ENCODE data around the gene CHID1.

The CHID1 gene

DNA sequence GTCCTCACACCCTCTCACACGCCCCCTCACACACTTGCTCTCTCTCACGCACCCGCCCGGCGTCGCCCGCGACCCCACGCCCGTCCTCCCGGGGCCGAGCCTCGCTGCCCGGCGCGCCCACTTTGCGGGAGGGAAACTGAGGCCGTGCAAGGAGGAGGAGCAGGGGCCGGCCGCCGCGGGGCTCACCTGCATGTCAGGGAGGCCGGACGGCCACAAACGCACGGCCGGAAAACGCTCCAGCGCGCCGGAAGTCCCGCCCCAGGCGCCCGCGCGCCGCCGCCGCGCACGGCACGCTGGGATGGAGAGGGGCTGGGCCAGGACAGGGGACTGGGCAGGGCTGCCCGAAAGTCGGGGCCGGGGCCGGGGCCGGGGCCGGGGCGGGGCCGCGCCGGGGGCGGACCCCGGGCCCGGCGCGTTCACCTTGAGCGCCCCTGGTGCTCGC, at the start of gene CHID1:
CHID1 (minus strand) TSS at position 222 of the 442 bp plus-strand sequence. CDS start 5,994 bp downstream, outside the sequence.
- TF ChIP-seq, protein P1, sequence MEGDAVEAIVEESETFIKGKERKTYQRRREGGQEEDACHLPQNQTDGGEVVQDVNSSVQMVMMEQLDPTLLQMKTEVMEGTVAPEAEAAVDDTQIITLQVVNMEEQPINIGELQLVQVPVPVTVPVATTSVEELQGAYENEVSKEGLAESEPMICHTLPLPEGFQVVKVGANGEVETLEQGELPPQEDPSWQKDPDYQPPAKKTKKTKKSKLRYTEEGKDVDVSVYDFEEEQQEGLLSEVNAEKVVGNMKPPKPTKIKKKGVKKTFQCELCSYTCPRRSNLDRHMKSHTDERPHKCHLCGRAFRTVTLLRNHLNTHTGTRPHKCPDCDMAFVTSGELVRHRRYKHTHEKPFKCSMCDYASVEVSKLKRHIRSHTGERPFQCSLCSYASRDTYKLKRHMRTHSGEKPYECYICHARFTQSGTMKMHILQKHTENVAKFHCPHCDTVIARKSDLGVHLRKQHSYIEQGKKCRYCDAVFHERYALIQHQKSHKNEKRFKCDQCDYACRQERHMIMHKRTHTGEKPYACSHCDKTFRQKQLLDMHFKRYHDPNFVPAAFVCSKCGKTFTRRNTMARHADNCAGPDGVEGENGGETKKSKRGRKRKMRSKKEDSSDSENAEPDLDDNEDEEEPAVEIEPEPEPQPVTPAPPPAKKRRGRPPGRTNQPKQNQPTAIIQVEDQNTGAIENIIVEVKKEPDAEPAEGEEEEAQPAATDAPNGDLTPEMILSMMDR (IDR thresholded peaks at IDR 0.05; ENCODE audit: insufficient read depth, missing control alignments), result peak; percentile 6
- DNase-seq (ENCODE audit: insufficient read length, low spot score) (peak; percentile 84), FAIRE-seq (no peak)

DNA sequence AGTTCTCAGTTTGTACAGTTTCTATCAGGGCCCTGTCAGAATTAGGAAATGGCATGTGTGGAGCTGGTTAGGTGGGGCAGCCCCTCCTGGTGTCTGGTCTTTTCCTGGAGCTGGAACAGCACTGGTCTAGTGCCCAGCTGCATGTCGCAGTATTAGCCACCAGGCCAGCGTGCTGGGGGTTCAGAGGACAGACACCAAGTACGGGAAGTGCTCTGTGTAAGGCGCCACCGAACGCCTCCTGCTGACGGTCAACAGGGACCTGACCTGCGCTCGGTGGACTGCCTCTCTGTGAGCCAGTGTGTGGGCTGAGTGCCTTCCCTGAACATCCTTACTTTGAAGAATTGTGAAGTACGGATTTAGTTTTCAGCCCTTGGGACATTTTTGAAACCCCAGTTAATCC, 49.0 kb upstream of the CHID1 start:
- FAIRE-seq (no peak), DNase-seq (ENCODE audit: insufficient read length, low spot score) (no peak)
- TF ChIP-seq, protein P1 (IDR thresholded peaks at IDR 0.05; ENCODE audit: insufficient read depth, missing control alignments), result no peak

DNA sequence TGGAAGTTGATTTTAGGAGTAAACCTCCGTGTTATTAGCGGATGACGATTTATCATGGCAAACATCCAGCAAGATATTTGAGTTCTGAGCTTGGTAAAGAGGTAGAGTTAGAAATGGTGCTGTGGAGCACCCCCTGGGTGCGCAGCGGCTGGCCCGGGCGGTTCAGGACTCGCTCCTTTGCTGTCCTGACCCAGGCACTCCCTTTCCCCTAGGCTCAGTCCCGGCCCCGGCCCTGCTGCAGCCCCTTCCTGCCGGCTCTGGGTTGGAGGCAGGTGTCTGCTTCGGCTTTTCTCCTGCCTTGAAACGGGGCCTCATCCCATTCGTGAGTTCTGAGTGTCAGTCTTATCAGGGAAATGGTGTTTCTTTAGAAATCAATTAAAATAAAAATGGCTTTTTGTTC, 48.4 kb upstream of the CHID1 start:
- TF ChIP-seq, protein P1 (IDR thresholded peaks at IDR 0.05; ENCODE audit: insufficient read depth, missing control alignments), result no peak
- no peak for FAIRE-seq
- DNase-seq (ENCODE audit: insufficient read length, low spot score), result no peak

DNA sequence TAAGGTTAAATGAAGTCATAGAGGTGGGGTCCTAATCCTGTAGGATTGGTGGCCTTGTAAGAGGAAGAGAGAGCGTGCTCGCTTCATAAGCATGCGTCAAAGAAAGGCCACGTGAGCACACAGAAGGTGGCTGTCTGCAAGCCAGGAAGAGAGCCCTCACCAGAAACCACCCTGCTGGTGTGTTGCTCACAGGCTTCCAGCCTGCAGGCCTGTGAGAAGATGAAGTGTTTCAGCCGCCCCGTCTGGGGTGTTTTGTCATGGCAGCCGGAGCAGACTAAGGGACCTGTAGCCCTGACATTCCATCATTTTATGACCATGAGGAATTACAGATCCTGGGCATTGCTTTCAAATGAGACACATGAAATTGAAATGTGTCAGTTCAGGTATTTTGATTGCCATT, 47.5 kb upstream of the CHID1 start:
- FAIRE-seq, result no peak

DNA sequence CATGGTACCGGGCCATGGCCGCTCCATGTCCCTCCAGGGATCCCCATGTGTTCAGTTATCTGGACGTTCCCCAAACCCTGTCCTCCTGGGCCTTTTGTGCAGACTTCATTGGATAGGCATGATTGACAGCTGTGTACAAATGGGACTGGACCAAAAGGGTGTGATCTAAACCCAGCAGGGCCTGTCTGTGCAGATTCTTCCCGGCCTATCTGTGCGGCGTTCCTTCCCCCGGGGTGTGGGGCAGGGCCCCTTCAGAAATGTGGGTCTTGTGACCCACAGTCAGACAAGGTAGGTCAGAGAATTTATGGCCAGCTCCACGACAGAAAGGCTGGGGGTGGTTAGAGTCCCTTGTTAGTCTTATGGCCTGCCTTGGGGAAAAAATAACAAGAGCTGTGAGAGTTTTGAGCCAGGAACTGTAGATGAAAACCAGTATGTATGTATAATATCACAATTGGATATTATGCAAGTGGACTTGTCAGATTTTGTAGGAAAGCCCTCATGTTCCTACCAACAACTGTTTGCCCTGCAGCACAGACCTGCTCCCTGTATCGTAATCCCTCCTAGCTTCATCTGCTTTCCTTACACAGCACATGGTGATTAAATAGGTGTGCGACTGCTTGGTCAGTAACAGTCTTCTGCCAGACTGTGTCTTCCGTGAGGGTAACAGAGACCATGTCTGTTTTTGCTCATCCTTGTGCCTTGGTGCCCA, 46.8 kb upstream of the CHID1 start:
- TF ChIP-seq, protein P1 (IDR thresholded peaks at IDR 0.05; ENCODE audit: insufficient read depth, missing control alignments), result no peak
- DNase-seq (ENCODE audit: insufficient read length, low spot score), result no peak
- FAIRE-seq, result no peak

More for the DNA sequence above, 47.5 kb upstream of the CHID1 start:
- TF ChIP-seq, protein P1 (IDR thresholded peaks at IDR 0.05; ENCODE audit: insufficient read depth, missing control alignments), result no peak
- no peak for DNase-seq (ENCODE audit: insufficient read length, low spot score)

DNA sequence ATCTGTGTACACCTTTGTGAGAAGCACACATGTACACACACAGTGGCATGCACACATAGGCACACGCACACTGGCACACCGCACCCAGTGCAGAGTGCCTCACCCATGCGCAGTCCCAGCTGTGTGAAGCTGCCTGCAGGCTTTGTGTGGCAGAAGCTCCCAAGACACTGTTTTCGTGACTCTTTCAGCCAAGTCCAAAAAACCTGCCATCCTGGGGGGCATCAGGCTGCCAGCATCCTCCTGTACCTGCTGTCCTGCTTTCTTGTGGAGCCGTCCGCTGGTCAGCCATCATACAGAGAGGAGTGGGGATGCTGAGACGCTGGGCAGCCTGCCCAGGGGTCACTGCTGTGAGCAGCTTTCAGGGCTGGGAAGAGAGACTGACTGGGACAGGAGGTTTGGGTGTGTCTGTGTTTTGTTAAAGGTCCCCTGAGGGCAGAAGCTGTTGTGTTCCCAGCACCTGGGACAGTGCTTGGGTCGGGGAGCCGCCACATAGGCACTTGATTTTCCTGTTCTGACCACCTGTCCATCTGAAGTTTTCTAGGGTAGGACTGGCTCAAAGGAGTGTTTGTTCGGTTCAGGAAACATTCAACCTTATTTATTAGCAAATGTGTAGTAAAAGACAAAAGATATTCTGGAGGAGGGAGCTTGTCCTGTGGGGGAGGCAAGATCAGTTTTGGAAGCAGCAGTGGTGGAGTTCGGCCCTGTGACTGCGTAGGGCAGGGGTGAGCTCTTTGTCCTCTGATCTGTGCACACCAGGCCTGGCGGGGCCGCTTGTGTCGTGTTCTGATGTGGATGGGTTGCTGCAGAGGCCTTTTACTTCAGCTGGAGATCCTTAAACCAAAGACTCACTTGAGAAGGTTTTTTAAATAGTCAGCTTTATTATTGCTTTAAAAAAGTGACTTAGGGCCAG, 44.8 kb upstream of the CHID1 start:
- TF ChIP-seq, protein P1 (IDR thresholded peaks at IDR 0.05; ENCODE audit: insufficient read depth, missing control alignments), result no peak
- DNase-seq (ENCODE audit: insufficient read length, low spot score) (no peak), FAIRE-seq (no peak)

All from D721Med (cell line).